ENCODE data around the gene EIF2B1. TPM values are rescaled to one million over a fixed set of nuclear protein-coding genes. Genes with fewer than 3 reads are reported as not detected.
A peak's percentile ranks its signal among the peaks of the same experiment; 100 is the strongest.

Gene EIF2B1
- total and polyA plus RNA-seq, 9 of the 15 experiments (the other 6 are each of a cell fraction or from before 2014, with no cell fraction given) = 35.7 to 195 (median 67.8) TPM

DNA sequence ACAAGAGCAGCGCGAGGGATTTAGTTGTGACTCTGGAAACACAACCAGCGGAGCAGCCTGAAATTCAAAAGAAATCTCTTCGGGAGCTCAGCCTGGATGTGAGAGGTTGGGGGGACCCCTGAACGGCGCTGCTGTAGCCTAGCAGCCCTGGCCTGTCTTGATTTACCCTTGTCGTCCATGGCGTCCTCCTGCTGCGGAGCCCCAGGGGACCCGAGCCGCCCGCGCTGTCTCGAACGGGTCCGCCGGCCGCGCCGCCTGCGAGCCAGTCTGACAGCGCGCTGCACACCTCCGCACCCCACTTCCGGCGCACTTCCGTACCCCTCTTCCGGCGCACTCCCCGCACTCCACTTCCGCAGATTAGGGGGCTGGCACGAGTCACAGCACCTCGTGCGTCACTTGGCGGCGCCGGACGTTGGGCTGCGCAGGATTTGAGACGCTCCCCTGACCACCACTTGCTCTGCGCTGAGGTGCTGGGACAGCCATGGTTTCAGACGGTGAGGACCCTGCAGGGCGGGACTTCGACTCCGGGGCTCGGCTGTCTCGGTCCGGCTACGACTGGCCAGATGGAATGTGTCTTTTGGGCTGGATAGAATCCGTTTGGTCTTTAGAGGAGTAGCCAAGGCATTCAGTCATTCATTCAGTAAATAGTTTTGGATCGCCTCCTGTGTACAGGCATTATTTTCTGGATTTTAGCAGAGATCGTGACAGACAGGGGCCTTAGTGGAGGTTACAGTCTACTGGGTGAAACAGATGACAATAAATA is at the start of gene EIF2B1, which contains the start of gene GTF2H3 (continued):
- 0 out of 2 replicates have a peak, but pooled peaks have one; percentile 51 for TF ChIP-seq CHCHD3 (CRISPR knock-in tag; IDR thresholded peaks at IDR 0.05)
- peak; percentile 6; the same call in 1 of the 2 replicates for TF ChIP-seq NFE2 (IDR thresholded peaks at IDR 0.05; ENCODE audit: low read depth)
- TF ChIP-seq, protein P1, sequence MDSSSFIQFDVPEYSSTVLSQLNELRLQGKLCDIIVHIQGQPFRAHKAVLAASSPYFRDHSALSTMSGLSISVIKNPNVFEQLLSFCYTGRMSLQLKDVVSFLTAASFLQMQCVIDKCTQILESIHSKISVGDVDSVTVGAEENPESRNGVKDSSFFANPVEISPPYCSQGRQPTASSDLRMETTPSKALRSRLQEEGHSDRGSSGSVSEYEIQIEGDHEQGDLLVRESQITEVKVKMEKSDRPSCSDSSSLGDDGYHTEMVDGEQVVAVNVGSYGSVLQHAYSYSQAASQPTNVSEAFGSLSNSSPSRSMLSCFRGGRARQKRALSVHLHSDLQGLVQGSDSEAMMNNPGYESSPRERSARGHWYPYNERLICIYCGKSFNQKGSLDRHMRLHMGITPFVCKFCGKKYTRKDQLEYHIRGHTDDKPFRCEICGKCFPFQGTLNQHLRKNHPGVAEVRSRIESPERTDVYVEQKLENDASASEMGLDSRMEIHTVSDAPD (CRISPR knock-in tag; IDR thresholded peaks at IDR 0.05) = no peak
- no peak for TF ChIP-seq LARP7 (IDR thresholded peaks at IDR 0.05)
- TF ChIP-seq, protein P2, sequence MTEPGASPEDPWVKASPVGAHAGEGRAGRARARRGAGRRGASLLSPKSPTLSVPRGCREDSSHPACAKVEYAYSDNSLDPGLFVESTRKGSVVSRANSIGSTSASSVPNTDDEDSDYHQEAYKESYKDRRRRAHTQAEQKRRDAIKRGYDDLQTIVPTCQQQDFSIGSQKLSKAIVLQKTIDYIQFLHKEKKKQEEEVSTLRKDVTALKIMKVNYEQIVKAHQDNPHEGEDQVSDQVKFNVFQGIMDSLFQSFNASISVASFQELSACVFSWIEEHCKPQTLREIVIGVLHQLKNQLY (CRISPR knock-in tag; conservative IDR thresholded peaks at IDR 0.05) = no peak
- TF ChIP-seq, protein P3, sequence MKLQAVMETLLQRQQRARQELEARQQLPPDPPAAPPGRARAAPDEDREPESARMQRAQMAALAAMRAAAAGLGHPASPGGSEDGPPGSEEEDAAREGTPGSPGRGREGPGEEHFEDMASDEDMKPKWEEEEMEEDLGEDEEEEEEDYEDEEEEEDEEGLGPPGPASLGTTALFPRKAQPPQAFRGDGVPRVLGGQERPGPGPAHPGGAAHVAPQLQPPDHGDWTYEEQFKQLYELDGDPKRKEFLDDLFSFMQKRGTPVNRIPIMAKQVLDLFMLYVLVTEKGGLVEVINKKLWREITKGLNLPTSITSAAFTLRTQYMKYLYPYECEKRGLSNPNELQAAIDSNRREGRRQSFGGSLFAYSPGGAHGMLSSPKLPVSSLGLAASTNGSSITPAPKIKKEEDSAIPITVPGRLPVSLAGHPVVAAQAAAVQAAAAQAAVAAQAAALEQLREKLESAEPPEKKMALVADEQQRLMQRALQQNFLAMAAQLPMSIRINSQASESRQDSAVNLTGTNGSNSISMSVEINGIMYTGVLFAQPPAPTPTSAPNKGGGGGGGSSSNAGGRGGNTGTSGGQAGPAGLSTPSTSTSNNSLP (IDR thresholded peaks at IDR 0.05; ENCODE audit: borderline replicate concordance, low read depth, low read length) = no peak
- peak; percentile 95 for TF ChIP-seq ETV5 (CRISPR knock-in tag; IDR thresholded peaks at IDR 0.05; ENCODE audit: low read depth)
- no peak for TF ChIP-seq RBM34 (IDR thresholded peaks at IDR 0.05; ENCODE audit: borderline replicate concordance, insufficient read depth, low read length)
- TF ChIP-seq SAFB2 (IDR thresholded peaks at IDR 0.05; ENCODE audit: borderline replicate concordance, low read depth, low read length, severe bottlenecking) = no peak
- TF ChIP-seq ZNF253 (CRISPR knock-in tag; conservative IDR thresholded peaks at IDR 0.05) = no peak
- TF ChIP-seq, protein P4, sequence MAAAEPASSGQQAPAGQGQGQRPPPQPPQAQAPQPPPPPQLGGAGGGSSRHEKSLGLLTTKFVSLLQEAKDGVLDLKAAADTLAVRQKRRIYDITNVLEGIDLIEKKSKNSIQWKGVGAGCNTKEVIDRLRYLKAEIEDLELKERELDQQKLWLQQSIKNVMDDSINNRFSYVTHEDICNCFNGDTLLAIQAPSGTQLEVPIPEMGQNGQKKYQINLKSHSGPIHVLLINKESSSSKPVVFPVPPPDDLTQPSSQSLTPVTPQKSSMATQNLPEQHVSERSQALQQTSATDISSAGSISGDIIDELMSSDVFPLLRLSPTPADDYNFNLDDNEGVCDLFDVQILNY (CRISPR knock-in tag; IDR thresholded peaks at IDR 0.05) = peak; percentile 39; the same call in 1 of the 2 replicates
- peak; percentile 70 for TF ChIP-seq ZBTB7A (IDR thresholded peaks at IDR 0.05; ENCODE audit: borderline replicate concordance, control insufficient read depth, low read depth, low read length)
- TF ChIP-seq SETDB1 (IDR thresholded peaks at IDR 0.05; ENCODE audit: low read length) = peak; percentile 86
- TF ChIP-seq, protein P5, sequence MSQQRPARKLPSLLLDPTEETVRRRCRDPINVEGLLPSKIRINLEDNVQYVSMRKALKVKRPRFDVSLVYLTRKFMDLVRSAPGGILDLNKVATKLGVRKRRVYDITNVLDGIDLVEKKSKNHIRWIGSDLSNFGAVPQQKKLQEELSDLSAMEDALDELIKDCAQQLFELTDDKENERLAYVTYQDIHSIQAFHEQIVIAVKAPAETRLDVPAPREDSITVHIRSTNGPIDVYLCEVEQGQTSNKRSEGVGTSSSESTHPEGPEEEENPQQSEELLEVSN (IDR thresholded peaks at IDR 0.05; ENCODE audit: borderline replicate concordance in 1 of 2, extremely low read depth in 1 of 2, insufficient read depth in 1 of 2, insufficient read length in 1 of 2, low read depth in 1 of 2, low read length in 1 of 2, poor library complexity in 1 of 2, severe bottlenecking in 1 of 2) = peak; percentile 60 to 72
- TF ChIP-seq ARID1B (IDR thresholded peaks at IDR 0.05) = no peak
- TF ChIP-seq ZNF134 (CRISPR knock-in tag; conservative IDR thresholded peaks at IDR 0.05) = no peak
- no peak for TF ChIP-seq ZNF778 (CRISPR knock-in tag; IDR thresholded peaks at IDR 0.05)
- TF ChIP-seq, protein P6, sequence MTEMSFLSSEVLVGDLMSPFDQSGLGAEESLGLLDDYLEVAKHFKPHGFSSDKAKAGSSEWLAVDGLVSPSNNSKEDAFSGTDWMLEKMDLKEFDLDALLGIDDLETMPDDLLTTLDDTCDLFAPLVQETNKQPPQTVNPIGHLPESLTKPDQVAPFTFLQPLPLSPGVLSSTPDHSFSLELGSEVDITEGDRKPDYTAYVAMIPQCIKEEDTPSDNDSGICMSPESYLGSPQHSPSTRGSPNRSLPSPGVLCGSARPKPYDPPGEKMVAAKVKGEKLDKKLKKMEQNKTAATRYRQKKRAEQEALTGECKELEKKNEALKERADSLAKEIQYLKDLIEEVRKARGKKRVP (CRISPR knock-in tag; IDR thresholded peaks at IDR 0.05) = no peak
